Hepatocyte (in vitro differentiated cells): ENCODE results near the gene POC1A. TPM values are rescaled to one million over a fixed set of nuclear protein-coding genes. Genes with fewer than 3 reads are reported as not detected.

Source experiments
- DNase-seq: peaks from one replicate; pipeline ENCODE4 v3.0.0-alpha.2; 2016; ENCODE audit warnings: low spot score
- H2AFZ ChIP-seq: fragments of 200-600 bp; sonication (generic); 2 replicates; pipeline ENCODE4 v1.6.0; 2016; ENCODE audit warnings: antibody characterized with exemption, mild to moderate bottlenecking
- H3K27ac ChIP-seq: fragments of 200-600 bp; sonication (generic); 2 replicates; pipeline ENCODE4 v1.5.1; 2016; ENCODE audit warnings: mild to moderate bottlenecking
- H3K27me3 ChIP-seq: fragments of 200-600 bp; sonication (generic); 2 replicates; pipeline ENCODE4 v1.6.1; 2016
- H3K36me3 ChIP-seq: fragments of 200-600 bp; sonication (generic); replicated peaks from 2 replicates; pipeline ENCODE4 v1.5.1; 2016; ENCODE audit warnings: low read depth; ENCODE audit not compliant: insufficient read depth
- H3K4me1 ChIP-seq: fragments of 200-600 bp; sonication (generic); 2 replicates; pipeline ENCODE4 v1.5.1; 2016; ENCODE audit warnings: mild to moderate bottlenecking, moderate library complexity; ENCODE audit not compliant: insufficient read depth
- H3K4me2 ChIP-seq: fragments of 200-600 bp; sonication (generic); 2 replicates; pipeline ENCODE4 v1.6.0; 2016
- H3K4me3 ChIP-seq: fragments of 200-600 bp; sonication (generic); 2 replicates; pipeline ENCODE4 v1.5.1; 2016; ENCODE audit warnings: mild to moderate bottlenecking
- H3K79me2 ChIP-seq: fragments of 200-600 bp; sonication (generic); 2 replicates; pipeline ENCODE4 v1.6.0; 2017; ENCODE audit warnings: mild to moderate bottlenecking
- H3K9me2 ChIP-seq: fragments of 200-600 bp; sonication (generic); replicated peaks from 2 replicates; pipeline ENCODE4 v1.6.0; 2017; ENCODE audit warnings: mild to moderate bottlenecking; ENCODE audit not compliant: insufficient read depth
- H3K9me3 ChIP-seq: fragments of 200-600 bp; sonication (generic); 2 replicates; pipeline ENCODE4 v1.5.1; 2016; ENCODE audit warnings: low read depth, mild to moderate bottlenecking
- H4K20me1 ChIP-seq: fragments of 200-600 bp; sonication (generic); 2 replicates; pipeline ENCODE4 v1.6.0; 2016; ENCODE audit warnings: mild to moderate bottlenecking; ENCODE audit not compliant: insufficient read depth, poor library complexity, severe bottlenecking
- EZH2 ChIP-seq: fragments of 200-600 bp; sonication (generic); IDR thresholded peaks from 2 replicates; pipeline ENCODE4 v1.6.1; 2016; ENCODE audit warnings: antibody characterized with exemption, mild to moderate bottlenecking, borderline replicate concordance
- EZH2phosphoT487 ChIP-seq: fragments of 200-600 bp; sonication (generic); IDR thresholded peaks from one replicate; pipeline ENCODE4 v1.6.1; 2018; ENCODE audit warnings: antibody characterized with exemption, mild to moderate bottlenecking, low read depth, moderate library complexity; ENCODE audit not compliant: unreplicated experiment, severe bottlenecking
- WGBS: methylation state at CpG from one replicate; pipeline ENCODE4 v1.1.6; 2016; ENCODE audit warnings: low lambda C conversion rate; ENCODE audit errors: missing lambda C conversion rate; 5-methylcytosine and 5-hydroxymethylcytosine counted together
- polyA plus RNA-seq: library from polyadenylated mRNA; unstranded; fragments of >200 nt; fragmentation: Nextera tagmentation; extraction: Ambion mirVana; gene quantifications from 2 replicates; pipeline ENCODE4 v1.2.1, GENCODE V29; 2016
- total RNA-seq: library from RNA; depleted of rRNA; stranded (reverse); fragments of >200 nt; gene quantifications from 2 replicates; pipeline ENCODE4 v1.2.3, GENCODE V29; 2014
- TF ChIP-seq, protein P1 (sequence below): fragments of 200-600 bp; sonication (generic); IDR thresholded peaks from 2 replicates; pipeline ENCODE4 v1.5.1; 2016; ENCODE audit warnings: antibody characterized with exemption, mild to moderate bottlenecking; ENCODE audit not compliant: poor library complexity

POC1A gene
- total and polyA plus RNA-seq, 2 experiments from 2014 or later = 2.6 to 3.7 TPM

DNA sequence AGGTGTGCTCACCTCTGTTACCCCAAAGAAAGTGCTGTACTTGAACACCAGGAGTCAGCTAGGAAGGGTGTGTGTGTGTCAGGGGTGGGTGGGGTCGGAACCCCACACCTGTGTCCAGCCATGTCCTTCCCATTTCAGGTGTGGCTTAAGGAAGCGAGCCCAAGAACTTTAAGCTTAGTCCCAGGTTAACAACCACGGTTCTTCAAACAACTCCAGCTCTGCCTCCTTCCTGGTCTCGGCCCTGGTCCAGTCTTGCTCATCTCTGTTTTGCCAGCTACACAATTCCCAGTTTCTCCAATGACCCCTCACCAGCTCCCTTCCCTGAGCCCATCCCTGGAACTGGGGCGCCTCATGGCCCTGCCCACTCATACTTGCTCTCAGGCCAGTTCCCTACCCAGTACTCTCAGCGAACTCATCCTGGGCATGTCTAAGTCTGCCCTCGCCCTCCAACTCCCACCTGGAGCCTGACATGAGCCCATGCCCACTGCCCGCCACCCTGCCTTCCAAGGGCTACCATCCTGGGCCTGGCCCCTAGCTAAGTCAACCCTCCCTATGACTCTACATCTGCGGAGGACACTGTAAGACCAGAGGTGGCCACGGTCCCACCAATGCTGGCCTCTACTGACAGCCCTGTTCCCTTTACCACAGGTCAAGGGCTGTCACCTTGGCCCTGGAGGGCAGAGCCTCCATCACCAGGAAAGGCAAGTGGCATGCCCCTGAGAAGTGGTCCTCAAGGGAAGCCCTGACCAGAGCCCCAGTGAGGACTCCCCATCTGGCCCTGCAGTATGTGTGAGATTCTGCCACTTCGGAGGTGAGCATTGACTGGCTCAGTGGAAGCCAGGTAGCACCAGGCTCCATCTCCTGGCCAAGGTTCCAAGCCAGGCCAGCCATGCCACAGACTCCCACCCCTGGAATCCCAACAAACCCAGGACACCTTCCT lies 9.2 kb downstream of the POC1A start:
- no peak overlapping the region for H3K27ac ChIP-seq
- WGBS = 94% methylated on average over 11 of the region's 11 CpGs
- no peaks in the 10 kb centered on the region for H3K4me1 ChIP-seq
- H3K27me3 ChIP-seq = no peaks in the 10 kb centered on the region
- H3K36me3 ChIP-seq = no peaks in the 10 kb centered on the region
- DNase-seq = no peak
- H2AFZ ChIP-seq = no peak overlapping the region
- no peaks in the 10 kb centered on the region for H3K9me3 ChIP-seq
- H3K4me3 ChIP-seq = no peak overlapping the region
- no peaks in the 10 kb centered on the region for H4K20me1 ChIP-seq
- no peaks in the 10 kb centered on the region for H3K79me2 ChIP-seq
- no peak for TF ChIP-seq EZH2phosphoT487
- TF ChIP-seq, protein P1, sequence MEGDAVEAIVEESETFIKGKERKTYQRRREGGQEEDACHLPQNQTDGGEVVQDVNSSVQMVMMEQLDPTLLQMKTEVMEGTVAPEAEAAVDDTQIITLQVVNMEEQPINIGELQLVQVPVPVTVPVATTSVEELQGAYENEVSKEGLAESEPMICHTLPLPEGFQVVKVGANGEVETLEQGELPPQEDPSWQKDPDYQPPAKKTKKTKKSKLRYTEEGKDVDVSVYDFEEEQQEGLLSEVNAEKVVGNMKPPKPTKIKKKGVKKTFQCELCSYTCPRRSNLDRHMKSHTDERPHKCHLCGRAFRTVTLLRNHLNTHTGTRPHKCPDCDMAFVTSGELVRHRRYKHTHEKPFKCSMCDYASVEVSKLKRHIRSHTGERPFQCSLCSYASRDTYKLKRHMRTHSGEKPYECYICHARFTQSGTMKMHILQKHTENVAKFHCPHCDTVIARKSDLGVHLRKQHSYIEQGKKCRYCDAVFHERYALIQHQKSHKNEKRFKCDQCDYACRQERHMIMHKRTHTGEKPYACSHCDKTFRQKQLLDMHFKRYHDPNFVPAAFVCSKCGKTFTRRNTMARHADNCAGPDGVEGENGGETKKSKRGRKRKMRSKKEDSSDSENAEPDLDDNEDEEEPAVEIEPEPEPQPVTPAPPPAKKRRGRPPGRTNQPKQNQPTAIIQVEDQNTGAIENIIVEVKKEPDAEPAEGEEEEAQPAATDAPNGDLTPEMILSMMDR = no peak
- TF ChIP-seq EZH2 = no peak
- no peaks in the 10 kb centered on the region for H3K9me2 ChIP-seq
- H3K4me2 ChIP-seq = no peak overlapping the region

DNA sequence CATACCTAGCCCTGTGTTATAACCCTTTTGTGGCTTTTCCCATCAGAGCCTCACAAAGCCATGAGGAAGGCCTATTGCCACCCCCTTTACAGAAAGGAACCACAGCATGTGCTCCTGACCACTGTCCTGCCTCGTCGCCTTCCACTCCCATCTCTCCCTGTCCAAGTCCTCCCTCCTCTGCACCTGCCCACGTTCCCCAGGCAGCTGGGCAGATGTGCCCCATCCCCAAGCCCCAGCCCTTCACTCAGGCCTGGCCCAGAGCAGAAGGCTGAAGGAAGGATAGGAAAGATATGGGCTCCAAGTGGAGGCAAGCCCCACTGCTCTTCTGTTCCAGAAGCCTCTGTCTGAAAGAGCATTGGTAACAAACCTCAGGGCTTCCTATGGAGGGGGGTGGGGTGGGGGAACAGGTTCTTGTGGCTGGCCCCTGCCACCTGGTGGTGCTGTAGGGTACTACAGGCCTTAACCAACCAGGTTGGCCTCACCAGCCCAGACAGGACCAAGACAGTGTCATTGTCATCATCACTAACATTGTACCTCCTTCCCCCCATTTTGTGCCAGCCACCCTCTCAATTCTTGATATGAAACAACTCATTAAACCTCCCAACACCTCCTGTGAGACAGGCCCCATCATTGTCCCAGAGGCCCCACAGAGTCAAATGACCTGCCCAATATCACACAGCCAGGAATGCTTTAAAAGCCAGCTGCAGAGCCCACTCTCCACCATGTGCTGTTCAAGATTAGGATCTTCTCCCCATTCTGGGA lies 10.0 kb downstream of the POC1A start:
- no peaks in the 10 kb centered on the region for H3K36me3 ChIP-seq

DNA sequence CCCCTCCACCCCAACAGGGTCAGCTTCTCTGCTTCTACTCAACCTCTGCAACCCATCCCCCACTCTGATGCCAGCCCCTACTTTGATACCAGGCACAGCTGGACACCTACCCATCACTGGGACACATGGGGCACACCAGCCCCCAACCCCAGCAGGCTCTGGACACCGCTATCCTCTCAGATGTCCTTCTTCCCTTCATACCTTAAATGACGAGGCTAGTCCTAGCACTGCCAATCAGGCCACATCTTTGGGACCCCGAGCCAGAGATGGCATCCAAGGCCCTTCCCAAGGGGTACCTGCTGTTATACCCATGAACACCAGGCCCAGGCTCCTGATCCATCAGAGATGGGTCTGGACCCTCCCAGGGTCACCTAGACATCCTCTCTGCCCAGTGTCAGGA lies 10.6 kb downstream of the POC1A start:
- no peaks in the 10 kb centered on the region for H3K9me3 ChIP-seq
- 100% methylated on average over 3 of the region's 3 CpGs for WGBS
- H3K36me3 ChIP-seq = no peaks in the 10 kb centered on the region

More for the DNA sequence above, 10.0 kb downstream of the POC1A start:
- no peaks in the 10 kb centered on the region for H3K79me2 ChIP-seq
- WGBS = 94% methylated on average over 3 of the region's 3 CpGs
- no peak for TF ChIP-seq EZH2phosphoT487
- TF ChIP-seq, protein P1 = peak; percentile 86
- H3K4me1 ChIP-seq = no peaks in the 10 kb centered on the region
- no peak overlapping the region for H3K4me3 ChIP-seq
- H3K9me3 ChIP-seq = no peaks in the 10 kb centered on the region
- no peak overlapping the region for H2AFZ ChIP-seq
- H3K4me2 ChIP-seq = no peak overlapping the region
- no peaks in the 10 kb centered on the region for H3K27me3 ChIP-seq
- peak; percentile 94 for DNase-seq
- H3K9me2 ChIP-seq = no peaks in the 10 kb centered on the region
- H4K20me1 ChIP-seq = no peaks in the 10 kb centered on the region
- H3K27ac ChIP-seq = no peak overlapping the region

More for the DNA sequence above, 10.6 kb downstream of the POC1A start:
- DNase-seq = no peak
- H2AFZ ChIP-seq = no peak overlapping the region
- no peaks in the 10 kb centered on the region for H4K20me1 ChIP-seq
- no peaks in the 10 kb centered on the region for H3K27me3 ChIP-seq
- H3K79me2 ChIP-seq = no peaks in the 10 kb centered on the region
- no peak overlapping the region for H3K4me3 ChIP-seq
- no peak for TF ChIP-seq EZH2
- TF ChIP-seq EZH2phosphoT487 = no peak
- TF ChIP-seq, protein P1 = no peak
- no peak overlapping the region for H3K27ac ChIP-seq
- H3K4me1 ChIP-seq = no peaks in the 10 kb centered on the region
- no peaks in the 10 kb centered on the region for H3K9me2 ChIP-seq
- no peak overlapping the region for H3K4me2 ChIP-seq
